Amniotic stem cell (primary cell): ENCODE results near the gene USP49.

Experiments
- DNase-seq: peaks from one replicate; lab custom pipeline; 2025; lab: John Stamatoyannopoulos, UW

USP49 gene

GRCh38 chr6:41757271-41757670 lies 137.9 kb downstream of the USP49 start:
- no peak for DNase-seq

GRCh38 chr6:41756354-41756753 lies 138.8 kb downstream of the USP49 start:
- no peak for DNase-seq

- no peak for DNase-seq
Measured at GRCh38 chr6:41755895-41756294, 139.3 kb downstream of the USP49 start.

GRCh38 chr6:41750374-41750773 lies 144.8 kb downstream of the USP49 start:
- no peak for DNase-seq

- DNase-seq, result no peak
Measured at GRCh38 chr6:41748542-41748941, 146.6 kb downstream of the USP49 start.

GRCh38 chr6:41748102-41748477 lies 147.1 kb downstream of the USP49 start:
- no peak for DNase-seq

GRCh38 chr6:41747256-41748101 lies 147.7 kb downstream of the USP49 start, which contains the start of gene PGC:
PGC (minus strand) TSS chr6:41747397; CDS start chr6:41747334, 63 bp downstream.
- DNase-seq, result no peak

- no peak for DNase-seq
Measured at GRCh38 chr6:41746107-41746506, 149.1 kb downstream of the USP49 start.

GRCh38 chr6:41744236-41744787 lies 150.9 kb downstream of the USP49 start:
- no peak for DNase-seq

GRCh38 chr6:41743406-41744235 lies 151.6 kb downstream of the USP49 start:
- no peak for DNase-seq

GRCh38 chr6:41741625-41742490 lies 153.3 kb downstream of the USP49 start:
- DNase-seq, result no peak

GRCh38 chr6:41740366-41741162 lies 154.6 kb downstream of the USP49 start:
- no peak for DNase-seq
